NCI-H2107 (cell line): Measurements from ENCODE around the gene AHCY.
"Not testable (repeated sequence)": the region's sequence is repeated elsewhere in the genome, so short reads cannot be mapped to it uniquely, and the experiment has no call there.

Experiments used
- DNase-seq: peaks from one replicate; lab custom pipeline; 2025; lab: John Stamatoyannopoulos, UW

Gene AHCY

DNA sequence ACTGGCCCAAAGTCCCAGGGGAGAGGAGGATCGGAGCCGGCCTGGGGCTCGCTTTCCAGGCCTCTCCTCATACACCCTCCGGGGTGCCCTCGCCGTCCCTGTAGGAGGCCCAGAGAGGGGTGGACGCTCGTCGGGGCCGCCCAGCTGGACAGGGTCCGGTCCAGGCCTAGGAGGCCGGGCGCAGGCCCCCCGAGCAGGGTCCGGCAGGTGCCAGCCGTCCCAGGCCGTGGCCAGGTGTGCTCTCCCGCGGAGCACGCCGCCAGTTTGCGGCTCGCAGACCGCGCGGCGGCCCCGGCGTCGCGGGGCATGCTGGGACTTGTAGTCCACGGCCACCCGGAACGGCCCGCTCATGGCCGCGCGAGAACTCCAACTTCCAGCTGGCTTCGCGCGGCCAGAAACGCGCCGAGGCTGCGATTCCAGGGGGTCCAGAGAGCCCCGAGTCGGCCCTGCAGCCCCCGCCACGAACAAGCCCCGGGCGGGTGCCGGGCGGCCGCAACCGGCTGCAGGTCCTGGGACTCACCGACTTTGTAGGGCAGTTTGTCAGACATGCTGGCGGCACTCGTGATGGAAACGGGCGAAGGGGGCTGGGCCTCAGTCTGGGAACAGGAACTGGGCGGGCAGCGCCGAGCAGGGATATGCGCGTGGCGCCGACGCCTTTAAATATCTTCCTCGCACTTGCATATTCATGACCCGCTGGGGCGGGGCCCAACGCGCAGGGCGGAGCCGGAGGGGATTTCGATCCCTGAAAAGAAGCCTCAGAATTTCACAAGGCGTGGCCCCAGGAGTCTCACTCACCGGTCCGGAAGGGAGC lies at the start of gene AHCY:
Gene AHCY, minus strand, starts transcription at position 633 of the 811 bp plus-strand sequence. Its CDS starts 85 bp downstream, at position 548.
- peak; percentile 69 for DNase-seq

DNA sequence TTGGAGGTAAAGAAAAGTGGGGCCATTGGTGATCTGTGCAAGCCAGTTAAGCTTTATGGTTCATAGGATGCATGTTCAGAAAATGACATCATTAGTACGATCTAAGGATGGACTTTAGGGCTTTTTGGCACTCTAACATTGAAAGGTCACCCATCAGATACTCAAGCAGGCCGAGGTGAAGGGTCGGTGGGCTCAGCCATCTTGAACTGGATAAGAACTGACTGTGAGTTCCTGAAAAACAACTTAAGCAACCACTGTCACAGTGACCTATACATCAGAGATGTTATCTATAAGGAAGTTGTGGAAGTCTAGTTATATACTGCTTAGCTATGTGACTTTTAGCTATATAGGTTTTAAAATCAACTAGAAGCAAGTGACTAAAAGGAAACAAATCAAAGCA lies 46.9 kb upstream of the AHCY start:
- DNase-seq = no peak

DNA sequence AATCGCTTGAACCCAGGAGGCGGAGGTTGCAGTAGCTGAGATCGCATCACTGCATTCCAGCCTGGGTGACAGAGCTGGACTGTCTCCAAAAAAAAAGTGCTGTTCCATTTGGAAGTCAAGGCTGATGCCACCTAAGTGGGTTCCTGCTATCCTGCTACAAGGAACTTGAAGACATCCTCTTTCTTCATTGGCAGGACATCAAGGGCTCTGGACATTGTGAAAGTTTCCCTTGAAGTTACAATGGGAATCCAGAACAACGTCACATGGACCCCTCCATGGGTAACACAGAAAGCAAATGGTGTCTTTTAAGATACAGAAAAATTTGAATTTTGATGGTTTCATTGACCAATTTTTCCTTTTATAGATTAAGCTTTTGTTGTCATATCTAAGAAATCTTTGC lies 44.4 kb upstream of the AHCY start:
- no peak for DNase-seq

DNA sequence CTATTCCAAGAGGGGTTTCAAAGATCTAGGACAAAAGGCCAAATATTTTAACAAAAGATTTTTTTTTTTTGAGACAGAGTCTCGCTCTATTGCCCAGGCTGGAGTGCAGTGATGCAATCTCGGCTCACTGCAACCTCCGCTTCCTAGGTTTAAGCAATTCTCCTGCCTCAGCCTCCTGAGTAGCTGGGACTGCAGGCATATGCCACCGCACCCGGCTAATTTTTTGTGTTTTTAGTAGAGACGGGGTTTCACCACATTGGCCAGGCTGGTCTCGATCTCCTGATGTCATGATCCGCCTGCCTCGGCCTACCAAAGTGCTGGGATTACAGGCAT lies 43.3 kb upstream of the AHCY start:
- DNase-seq = not testable (repeated sequence)

DNA sequence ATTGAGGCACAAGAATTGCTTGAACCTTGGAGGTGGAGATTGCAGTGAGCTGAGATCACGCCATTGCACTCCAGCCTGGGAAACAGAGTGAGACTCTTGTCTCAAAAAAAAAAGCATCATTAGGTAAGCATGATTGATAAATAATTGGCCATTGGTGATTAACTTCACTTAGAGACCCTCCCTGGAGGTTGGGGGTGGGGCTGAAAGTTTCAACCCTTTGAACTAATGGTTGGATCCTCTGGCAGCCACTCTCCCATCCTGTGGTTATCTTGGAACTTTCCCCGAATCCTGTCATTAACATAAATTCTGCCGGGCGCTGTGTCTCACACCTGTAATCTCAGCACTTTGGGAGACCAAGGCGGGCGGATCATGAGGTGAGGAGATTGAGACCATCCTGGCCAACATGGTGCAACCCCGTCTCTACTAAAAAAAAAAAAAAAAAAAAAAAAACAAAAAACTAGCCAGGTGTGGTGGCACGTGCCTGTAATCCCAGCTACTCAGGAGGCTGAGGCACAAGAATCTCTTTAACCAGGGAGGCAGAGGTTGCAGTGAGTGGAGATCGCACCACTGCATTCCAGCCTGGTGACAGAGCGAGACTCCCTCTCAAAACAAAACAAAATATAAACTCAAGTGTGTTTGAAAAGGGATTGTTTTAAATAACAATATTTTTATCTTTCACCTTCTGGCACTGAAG lies 42.8 kb upstream of the AHCY start:
- DNase-seq = not testable (repeated sequence)

DNA sequence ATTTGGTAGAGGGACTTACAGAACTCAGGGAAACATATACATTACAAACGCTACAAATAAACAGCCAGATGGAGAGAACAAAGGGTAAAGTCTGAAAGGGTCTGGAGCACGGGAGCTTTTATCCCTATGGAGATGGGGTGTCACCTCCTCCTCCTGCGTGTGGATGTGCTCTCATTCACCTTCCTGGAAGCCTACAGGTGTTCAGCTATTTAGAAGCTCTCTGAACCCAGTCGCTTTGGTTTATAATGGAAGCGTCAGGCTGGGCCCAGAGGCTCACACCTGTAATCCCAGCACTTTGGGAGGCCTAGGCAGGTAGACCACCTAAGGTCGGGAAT lies 42.2 kb upstream of the AHCY start:
- no peak for DNase-seq

DNA sequence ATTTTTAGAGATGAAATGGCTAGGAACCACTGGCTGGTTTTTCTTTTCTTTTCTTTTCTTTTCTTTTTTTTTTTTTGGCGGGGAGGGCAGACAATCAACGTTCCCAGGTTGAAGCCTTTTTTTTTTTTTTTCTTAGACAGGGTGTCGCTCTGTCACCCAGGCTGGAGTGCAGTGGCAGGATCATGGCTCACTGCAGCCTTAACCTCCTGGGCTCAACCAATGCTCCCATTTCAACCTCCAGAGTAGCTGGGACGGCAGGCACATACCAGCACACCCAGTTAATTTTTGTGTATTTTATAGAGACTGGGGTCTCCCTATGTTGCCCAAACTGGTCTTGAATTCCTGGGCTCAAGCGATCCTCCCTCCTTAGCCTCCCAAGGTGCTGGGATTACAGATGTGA lies 41.1 kb upstream of the AHCY start:
- DNase-seq = no peak

DNA sequence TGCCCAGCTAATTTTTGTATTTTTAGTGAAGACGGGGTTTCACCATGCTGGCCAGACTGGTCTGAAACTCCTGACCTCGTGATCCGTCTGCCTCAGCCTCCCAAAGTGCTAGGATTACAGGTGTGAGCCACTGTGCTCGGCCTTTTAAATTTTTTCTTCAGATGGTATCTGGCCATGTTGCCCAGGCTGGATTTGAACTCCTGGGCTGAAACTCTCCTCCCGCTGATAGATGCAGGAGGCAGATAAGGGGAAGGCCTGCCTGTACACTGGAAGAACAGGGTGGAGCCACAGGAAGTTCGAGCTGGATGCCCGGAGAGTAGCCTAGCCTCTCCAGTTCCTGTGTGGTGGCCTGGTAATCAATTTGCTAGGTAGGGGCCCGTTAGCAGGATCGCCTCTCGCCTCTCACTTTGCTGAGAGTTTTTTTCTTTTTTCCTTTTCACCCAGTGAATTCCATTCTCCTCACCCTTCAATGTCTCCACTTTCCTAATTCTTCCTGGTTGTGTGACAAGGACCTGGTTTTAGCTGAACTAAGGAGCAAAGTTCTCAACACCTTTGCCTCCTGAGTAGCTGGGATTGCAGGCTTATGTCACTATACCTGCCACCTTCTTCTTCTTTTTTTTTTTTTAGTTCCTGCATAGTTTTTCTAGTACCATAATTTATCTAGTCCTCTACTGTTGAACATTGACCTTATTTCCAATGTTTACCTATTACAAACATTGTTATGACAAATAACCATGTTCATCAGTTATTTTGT lies 40.5 kb upstream of the AHCY start:
- no peak for DNase-seq

DNA sequence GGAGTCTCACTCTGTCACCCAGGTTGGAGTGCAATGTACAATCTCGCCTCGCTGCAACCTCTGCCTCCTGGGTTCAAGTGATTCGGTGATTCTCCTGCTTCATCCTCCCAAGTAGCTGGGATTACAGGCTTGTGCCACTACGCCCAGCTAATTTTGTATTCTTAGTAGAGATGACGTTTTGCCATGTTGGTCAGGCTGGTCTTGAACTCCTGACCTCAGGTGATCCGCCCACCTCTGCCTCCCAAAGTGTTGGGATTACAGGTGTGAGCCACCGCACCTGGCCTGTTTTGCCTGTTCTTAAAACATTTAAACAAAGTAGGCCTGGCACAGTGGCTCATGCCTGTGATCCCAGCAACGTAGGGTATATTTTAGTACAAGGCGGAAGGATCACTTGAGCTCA lies 38.0 kb upstream of the AHCY start:
- DNase-seq = not testable (repeated sequence)

DNA sequence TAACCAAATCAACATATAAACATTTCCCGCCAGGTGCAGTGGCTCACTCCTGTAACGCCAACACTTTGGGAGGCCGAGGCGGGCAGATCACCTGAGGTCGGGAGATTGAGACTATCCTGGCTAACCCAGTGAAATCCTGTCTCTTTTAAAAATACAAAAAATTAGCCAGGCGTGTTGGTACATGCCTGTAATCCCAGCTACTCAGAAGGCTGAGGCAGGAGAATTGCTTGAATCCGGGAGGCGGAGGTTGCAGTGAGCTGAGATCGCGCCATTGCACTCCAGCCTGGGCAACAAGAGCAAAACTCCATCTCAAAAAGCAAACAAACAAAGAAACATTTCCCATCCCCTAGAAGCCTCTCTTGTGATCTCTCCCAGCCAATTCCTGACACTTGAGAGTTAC lies 37.6 kb upstream of the AHCY start:
- DNase-seq = not testable (repeated sequence)

DNA sequence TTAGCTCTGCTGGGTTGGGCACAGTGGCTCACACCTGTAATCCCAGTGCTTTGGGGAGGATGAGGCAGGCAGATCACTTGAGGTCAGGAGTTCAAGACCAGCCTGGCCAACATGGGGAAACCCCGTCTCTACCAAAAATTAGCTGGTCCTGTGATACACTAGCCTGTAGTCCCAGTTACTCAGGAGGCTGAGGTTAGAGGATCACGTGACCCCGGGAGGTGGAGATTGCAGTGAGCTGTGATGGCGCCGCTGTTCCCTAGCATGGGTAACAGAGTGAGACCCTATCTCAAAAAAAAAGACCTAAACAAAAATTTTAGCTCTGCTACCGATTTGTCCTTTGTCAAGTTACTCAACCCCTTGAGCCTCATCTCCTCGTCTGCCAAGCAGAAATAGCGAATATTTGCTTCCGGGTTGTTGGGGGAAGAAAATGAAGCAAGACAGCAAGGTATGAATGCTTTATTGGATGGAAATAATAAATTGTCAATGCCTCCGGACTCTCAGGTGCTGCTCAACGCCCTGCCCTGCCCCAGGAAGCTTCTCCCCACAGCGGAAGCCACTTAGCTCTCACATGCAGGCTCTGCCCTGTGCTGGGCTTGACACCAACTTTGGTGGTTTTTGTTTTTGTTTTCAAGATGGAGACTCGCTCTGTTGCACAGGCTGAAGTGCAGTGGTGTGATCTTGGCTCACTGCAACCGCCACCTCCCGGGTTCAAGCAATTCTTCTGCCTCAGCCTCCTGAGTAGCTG lies 35.0 kb upstream of the AHCY start:
- no peak for DNase-seq

DNA sequence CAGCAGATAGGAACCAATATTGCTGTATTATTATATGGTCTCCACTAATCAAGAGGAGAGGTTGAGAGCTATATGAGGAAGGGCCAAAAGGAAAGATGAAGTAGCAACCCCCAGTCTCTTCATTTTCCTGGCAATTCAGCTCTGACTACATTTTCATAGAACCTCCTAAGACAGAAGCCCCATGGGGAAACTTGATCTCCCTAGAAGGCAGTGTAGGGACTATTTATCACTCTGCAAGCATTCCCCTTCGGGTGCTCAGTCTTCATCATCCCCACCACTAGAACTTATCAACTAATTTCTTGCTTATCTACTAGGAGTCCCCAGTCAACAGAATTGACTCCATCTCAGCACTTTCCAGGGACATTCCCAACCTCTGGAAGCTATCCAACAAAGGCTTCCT lies 34.4 kb upstream of the AHCY start:
- no peak for DNase-seq

DNA sequence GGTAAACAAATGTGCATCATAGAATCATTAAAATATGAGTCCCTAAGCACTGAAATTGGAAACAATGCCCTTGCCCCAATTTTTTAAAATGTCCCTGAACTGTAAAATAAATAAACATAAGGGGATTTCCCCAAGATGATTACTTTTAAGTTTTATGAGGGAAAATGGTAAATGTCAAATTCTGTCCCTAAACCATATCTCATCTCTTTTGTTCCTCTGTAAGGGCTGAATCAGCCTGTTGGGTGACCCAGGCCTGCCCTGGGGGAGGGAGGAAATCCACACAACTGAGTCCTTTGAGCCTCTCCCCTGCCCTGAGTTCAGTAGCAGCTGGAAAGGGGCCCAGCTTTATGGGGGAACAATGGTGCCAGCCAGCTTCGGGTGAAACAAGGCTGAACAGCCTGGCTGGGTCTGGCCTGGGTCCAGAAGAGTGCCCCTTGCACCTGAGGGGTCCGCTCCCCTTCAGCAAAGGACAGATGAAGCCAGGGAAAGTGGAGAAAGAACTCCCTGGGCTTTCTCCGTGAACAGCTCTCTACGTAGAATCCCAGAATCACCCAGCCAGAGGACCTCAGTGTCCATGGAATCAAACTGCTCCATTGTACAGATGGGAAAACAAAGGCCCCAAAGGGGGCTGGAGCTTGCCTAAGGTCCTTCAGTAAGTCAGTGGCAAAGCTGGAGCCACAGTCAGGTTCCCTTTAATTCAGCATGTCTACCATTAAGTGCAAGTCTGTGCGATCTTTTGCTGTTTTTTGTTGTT lies 31.7 kb upstream of the AHCY start:
- DNase-seq = no peak

DNA sequence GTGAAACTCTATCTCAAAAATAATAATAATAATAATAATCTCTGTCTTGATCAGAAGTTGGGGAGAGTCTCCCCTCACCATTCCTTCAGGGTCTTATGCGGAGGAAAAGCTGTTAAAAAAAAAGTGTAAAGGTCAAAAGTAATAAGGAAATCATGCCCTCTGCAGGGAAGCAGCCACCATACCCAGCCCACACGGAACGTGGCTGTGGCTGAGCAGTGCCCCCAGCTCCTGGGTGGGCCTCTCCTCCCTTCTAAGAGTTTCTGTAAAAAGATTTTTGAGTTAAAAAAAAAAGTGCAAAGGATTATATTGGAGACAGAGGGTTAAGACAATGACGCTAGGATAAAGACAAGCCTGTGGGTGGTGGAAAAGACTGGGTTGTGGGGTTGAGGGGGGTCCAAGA lies 30.6 kb upstream of the AHCY start:
- DNase-seq = no peak

DNA sequence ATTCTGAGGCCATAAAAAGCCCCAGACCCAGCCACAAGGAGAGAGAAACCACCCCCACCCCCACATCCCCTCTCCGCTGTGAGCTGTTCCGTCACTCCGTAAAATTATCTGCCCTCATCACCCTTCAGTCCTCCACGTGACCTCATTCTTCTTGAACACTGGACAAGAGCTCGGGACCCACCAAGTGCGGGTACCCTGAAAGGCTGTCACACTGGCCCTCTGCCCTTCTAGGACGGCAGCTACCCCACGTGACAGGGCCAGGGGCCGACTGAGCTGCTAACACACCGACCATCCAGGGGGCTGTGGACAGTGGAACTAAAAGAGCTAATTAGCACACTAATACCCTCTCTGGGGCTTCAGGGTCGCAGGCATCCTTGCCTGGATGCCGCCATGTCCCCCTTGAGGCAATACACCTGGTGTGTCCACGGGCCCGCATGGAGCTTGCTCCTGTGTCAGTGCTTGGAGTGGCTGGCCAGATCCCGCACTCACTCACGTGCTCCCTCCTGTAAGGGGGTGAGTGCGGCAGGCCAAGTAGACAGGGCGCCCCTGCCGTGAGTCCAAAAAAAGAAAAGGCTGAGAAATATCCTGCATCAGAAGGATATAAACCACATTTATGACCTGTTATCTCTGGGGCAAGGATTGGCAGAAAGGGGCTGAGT lies 29.2 kb upstream of the AHCY start:
- DNase-seq = no peak

DNA sequence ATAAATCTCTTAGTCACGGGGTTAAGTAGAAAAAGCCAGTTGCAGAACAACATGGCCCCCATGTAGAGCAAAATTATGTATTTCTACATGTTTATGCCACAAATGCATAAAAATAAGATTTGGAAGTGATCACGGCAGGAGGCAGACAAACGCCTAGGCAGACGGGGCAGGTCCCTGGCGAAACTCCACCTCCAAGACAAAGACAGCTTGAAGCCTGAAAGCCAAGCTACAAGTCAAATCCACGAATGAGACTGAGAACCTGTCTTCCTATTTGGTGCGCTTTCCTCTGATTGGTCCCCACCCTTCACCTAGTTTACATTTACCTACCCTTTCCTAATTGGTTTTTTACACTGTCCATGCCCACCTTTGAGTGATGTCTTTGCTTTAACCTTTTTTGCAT lies 28.7 kb upstream of the AHCY start:
- no peak for DNase-seq

DNA sequence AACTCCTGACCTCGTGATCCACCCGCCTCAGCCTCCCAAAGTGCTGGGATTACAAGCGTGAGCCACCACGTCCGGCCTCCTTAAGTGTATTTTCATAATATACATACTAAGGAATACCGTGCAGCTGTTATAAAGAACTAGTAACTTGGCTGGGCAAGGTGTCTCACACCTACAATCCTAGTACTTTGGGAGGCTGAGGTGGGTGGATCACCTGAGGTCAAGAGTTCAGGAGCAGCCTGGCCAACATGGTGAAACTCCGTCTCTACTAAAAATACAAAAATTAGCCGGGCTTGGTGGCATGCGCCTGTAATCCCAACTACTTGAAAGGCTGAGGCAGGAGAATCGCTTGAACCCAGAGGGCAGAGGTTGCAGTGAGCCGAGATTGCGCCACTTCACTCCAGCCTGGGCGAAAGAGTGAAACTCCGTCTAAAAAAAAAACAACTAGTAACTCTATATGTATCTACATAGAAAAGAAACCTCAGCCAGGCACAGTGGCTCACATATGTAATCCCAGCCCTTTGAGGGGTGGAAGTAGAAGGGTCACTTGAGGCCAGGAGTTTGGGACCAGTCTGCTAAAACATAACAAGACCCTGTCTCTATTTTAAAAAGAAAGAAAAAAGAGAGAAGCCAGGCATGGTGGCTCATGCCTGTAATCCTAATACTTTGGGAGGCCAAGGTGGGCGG lies 27.8 kb upstream of the AHCY start:
- DNase-seq = not testable (repeated sequence)

DNA sequence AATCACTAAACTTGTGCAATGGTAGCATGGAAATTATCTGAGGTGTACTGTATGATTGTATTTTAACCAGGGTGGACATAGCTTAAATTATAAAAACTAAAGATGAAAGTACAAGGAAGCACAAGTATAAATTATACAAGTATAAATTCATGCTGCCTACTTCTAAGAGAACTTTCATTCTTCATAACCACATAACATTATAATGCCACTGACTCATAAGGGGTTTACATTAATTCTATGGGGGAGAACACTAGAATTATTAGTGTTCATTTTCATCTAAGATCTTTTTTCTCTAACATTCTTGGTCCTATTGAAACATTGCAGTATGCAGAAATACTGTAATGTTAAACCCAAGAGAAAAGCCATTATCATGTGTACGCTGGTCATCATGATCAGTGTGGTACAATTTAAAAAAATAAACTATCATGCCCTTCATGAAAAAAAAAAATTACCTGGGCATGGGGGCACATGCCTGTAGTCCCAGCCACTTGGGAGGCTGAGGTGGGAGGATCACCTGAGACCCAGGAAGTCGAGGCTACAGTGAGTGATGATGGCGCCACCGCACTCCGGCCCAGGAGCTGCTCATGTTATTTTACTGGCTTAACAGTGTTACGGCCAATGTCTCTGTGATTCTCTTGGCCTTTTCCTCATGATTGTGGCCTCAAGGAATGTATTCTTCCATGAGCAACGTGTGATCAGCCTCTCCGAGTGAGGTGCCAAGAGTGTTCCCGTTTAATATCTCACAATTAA lies 25.9 kb upstream of the AHCY start:
- no peak for DNase-seq

DNA sequence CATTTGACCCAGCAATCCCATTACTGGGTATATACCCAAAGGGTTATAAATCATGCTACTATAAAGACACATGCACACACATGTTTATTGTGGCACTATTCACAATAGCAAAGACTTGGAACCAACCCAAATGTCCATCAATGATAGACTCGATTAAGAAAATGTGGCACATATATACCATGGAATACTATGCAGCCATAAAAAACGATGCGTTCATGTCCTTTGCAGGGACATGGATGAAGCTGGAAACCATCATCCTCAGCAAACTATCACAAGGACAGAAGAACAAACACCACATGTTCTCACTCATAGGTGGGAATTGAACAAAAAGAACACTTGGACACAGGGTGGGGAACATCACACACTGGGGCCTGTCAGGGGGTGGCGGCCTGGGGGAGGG lies 25.1 kb upstream of the AHCY start:
- not testable (repeated sequence) for DNase-seq

DNA sequence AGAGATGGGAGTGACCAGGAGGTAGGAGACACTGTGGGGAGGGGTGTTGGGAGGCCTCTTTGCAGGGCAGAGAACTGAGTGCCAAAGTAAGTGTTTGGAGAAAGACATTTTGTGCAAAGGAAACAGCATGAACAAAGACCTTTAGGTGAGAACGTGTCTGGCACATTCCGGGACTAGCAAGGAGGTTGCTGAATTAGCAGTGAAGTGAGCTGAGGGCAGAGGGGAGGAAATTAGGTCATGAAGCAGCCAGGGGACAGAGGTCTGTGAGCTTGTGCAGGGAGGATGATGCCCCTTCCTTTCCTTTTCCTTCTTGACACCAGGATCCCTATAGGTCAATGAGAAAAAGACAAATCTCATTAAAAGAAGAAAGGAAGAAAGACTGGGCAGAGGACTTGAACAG lies 21.4 kb upstream of the AHCY start:
- DNase-seq = no peak
